Right lobe of liver (tissue), 4 donors: ENCODE measurements around the gene CIC.

Experiments used
- CTCF ChIP-seq, 4 donors: fragments of 200-600 bp in 3 of 4; fragments of 450-650 bp in 1 of 4; IDR thresholded peaks; one replicate each; pipeline versions ENCODE4 v1.5.1 to v1.8.0; 2016 to 2022; ENCODE audit warnings: antibody characterized with exemption in 4 of 4, mild to moderate bottlenecking in 2 of 4
- POLR2A ChIP-seq: fragments of 450-650 bp; IDR thresholded peaks from one replicate; pipeline ENCODE4 v1.6.1; 2017; ENCODE audit warnings: antibody characterized with exemption, mild to moderate bottlenecking
- donor health status: DM: no; HTN: no; CAD: no.
- donor health status: DM: no; HTN: no; CAD: no.
- donor health status: DM: no; HTN: yes; CAD: no.

DNA sequence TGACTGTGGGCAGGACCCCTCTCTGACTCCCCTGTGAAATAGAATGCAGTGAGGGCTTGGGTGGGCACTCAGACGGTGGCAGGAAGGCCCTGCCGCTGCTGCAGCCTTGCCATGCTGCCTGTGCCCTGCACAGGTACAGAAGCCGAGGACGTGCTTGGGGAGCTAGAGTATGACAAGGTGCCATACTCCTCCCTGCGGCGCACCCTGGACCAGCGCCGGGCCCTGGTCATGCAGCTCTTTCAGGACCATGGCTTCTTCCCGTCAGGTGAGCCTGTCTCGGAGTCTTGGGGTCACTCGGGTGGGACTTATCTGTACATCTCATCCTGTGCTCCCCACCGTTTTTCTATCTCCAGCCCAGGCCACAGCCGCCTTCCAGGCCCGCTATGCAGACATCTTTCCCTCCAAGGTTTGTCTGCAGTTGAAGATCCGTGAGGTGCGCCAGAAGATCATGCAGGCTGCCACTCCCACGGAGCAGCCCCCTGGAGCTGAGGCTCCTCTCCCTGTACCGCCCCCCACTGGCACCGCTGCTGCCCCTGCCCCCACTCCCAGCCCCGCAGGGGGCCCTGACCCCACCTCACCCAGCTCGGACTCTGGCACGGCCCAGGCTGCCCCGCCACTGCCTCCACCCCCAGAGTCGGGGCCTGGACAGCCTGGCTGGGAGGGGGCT is 25.6 kb downstream of the CIC start:
- TF ChIP-seq CTCF (IDR thresholded peaks at IDR 0.05) (no peak), POLR2A (no peak)
